Activated CD8-positive, alpha-beta T cell treated with anti-CD3 and anti-CD28 coated beads for 36 hours (primary cell): ENCODE results near the gene CALML3. TPM values are rescaled to one million over a fixed set of nuclear protein-coding genes. Genes with fewer than 3 reads are reported as not detected.
"Not testable (repeated sequence)": the region's sequence is repeated elsewhere in the genome, so short reads cannot be mapped to it uniquely, and the experiment has no call there.

Experiments
- ATAC-seq: fragments of 200-7000 bp; cut with Tn5 transposase; one replicate; pipeline ENCODE4 v1.10.0; 2021; ENCODE audit warnings: mild to moderate bottlenecking, moderate library complexity
- CTCF ChIA-PET: fragments of 350-600 bp; sonication (Branson Sonifier 250); formaldehyde crosslinking; loops from one replicate; lab custom pipeline; 2021; ENCODE audit warnings: antibody characterized with exemption; lab: Charles Lee
- POLR2A ChIA-PET: fragments of 350-600 bp; sonication (Branson Sonifier 250); formaldehyde crosslinking; loops from one replicate; lab custom pipeline; 2021; ENCODE audit warnings: antibody characterized with exemption; lab: Charles Lee
- DNase-seq: peaks from one replicate; pipeline ENCODE4 v3.0.0-alpha.2; 2020
- H3K27ac Mint-ChIP-seq: one replicate; pipeline ENCODE4 v1.8.0; 2021; ENCODE audit warnings: mild to moderate bottlenecking, mixed read lengths
- H3K27me3 Mint-ChIP-seq: one replicate; pipeline ENCODE4 v1.8.0; 2021; ENCODE audit warnings: mixed read lengths
- H3K36me3 Mint-ChIP-seq: one replicate; pipeline ENCODE4 v1.8.0; 2021; ENCODE audit warnings: low read depth, mixed read lengths
- H3K4me1 Mint-ChIP-seq: one replicate; pipeline ENCODE4 v1.8.0; 2021; ENCODE audit warnings: low read depth, mixed read lengths
- H3K4me3 Mint-ChIP-seq: one replicate; pipeline ENCODE4 v1.8.0; 2021; ENCODE audit warnings: mild to moderate bottlenecking, moderate library complexity, mixed read lengths
- H3K9me3 Mint-ChIP-seq: one replicate; pipeline ENCODE4 v1.8.0; 2021; ENCODE audit warnings: mixed read lengths
- CTCF ChIP-seq: fragments of 200-600 bp; IDR thresholded peaks from one replicate; pipeline ENCODE4 v1.8.0; 2022; ENCODE audit warnings: antibody characterized with exemption, mild to moderate bottlenecking
- intact Hi-C: fragments of 100-400 bp; cut with micrococcal nuclease; formaldehyde crosslinking; loops from one replicate; pipeline ENCODE4 v1.10.0; 2022
- total RNA-seq, 2 experiments: library from RNA; stranded (reverse); gene quantifications; one replicate each; pipeline ENCODE4 v1.2.3, GENCODE V29; 2021

Gene CALML3
- total RNA-seq: not detected

GRCh38 chr10:5524641-5525560, at the start of gene CALML3:
Gene CALML3 (plus strand): TSS chr10:5524961. CDS start chr10:5525086, 125 bp downstream.
- DNase-seq (no peak), ATAC-seq (no peak)
- H3K27me3 Mint-ChIP-seq: peaks cover 3% of the 10 kb centered on the region
- H3K4me3 Mint-ChIP-seq: no peak within 1 kb of the TSS
- no peaks in the 10 kb centered on the region for H3K4me1 Mint-ChIP-seq
- no peak within 1 kb of the TSS for H3K27ac Mint-ChIP-seq
- ChIA-PET POLR2A (no interaction called here), CTCF (no interaction called here)
- intact Hi-C loops: no loop called here
- TF ChIP-seq CTCF: no peak
- H3K36me3 Mint-ChIP-seq: no peaks in the 10 kb centered on the region
- no peaks in the 10 kb centered on the region for H3K9me3 Mint-ChIP-seq

DNA sequence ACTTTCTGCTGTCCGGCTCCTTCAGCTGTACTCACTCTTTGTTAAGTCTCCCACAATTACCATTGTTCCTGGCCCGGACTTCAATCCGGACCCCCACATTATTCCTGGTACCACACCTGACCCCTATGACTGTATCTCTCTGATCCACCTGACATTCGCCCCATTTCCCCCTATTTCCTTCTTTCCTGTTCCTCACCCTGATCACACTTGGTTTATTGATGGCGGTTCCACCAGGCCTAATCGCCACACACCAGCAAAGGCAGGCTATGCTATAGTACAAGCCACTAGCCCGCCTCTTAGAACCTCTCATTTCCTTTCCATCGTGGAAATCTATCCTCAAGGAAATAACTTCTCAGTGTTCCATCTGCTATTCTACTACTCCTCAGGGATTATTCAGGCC, 49.7 kb upstream of the CALML3 start:
- H3K36me3 Mint-ChIP-seq, H3K27me3 Mint-ChIP-seq, H3K27ac Mint-ChIP-seq, POLR2A ChIA-PET, DNase-seq, ATAC-seq, intact Hi-C loops, H3K4me1 Mint-ChIP-seq, H3K9me3 Mint-ChIP-seq, CTCF ChIA-PET, H3K4me3 Mint-ChIP-seq: not testable (repeated sequence)

DNA sequence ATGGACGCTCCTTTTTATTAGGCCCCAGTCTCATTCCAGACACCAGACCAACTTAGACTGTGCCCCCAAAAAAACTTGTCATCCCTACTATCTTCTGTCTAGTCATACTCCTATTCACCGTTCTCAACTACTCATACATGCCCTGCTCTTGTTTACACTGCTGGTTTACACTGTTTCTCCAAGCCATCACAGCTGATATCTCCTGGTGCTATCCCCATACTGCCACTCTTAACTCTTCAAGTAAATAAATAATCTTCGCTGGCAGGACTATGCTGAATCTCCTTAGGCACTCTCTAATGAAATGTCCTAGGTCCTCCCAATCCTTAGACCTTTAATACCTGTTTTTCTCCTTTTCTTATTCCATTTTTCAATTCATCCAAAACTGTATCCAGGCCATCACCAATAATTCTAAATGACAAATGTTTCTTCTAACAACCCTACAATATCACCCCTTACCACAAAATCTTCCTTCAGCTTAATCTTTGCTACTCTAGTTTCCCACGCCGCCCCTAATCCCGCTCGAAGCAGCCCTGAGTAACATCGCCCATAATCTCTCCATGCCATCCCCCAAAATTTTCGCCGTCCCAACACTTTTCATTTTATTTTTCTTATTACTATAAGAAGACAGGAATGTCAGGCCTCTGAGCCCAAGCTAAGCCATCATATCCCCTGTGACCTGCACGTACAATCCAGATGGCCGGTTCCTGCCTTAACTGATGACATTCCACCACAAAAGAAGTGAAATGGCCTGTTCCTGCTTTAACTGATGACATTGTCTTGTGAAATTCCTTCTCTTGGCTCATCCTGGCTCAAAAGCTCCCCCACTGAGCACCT, 48.6 kb upstream of the CALML3 start:
- H3K27ac Mint-ChIP-seq, CTCF ChIA-PET, H3K36me3 Mint-ChIP-seq, H3K9me3 Mint-ChIP-seq, H3K4me1 Mint-ChIP-seq, H3K4me3 Mint-ChIP-seq, POLR2A ChIA-PET, ATAC-seq, intact Hi-C loops, H3K27me3 Mint-ChIP-seq, DNase-seq: not testable (repeated sequence)

GRCh38 chr10:5476918-5477525, 47.7 kb upstream of the CALML3 start:
- Mint-ChIP-seq H3K4me3 (no peak overlapping the region), H3K27me3 (no peaks in the 10 kb centered on the region), H3K27ac (no peak overlapping the region), H3K36me3 (no peaks in the 10 kb centered on the region), H3K9me3 (no peaks in the 10 kb centered on the region), H3K4me1 (peaks cover 2% of the 10 kb centered on the region)
- intact Hi-C loops: no loop called here
- TF ChIP-seq CTCF: no peak
- no peak for ATAC-seq
- ChIA-PET CTCF (interaction anchor here (2.3 kb wide), 1 partner anchor 146 kb away, joined by 7 read pairs; no protein-coding TSS in a partner anchor), POLR2A (no interaction called here)
- no peak for DNase-seq

DNA sequence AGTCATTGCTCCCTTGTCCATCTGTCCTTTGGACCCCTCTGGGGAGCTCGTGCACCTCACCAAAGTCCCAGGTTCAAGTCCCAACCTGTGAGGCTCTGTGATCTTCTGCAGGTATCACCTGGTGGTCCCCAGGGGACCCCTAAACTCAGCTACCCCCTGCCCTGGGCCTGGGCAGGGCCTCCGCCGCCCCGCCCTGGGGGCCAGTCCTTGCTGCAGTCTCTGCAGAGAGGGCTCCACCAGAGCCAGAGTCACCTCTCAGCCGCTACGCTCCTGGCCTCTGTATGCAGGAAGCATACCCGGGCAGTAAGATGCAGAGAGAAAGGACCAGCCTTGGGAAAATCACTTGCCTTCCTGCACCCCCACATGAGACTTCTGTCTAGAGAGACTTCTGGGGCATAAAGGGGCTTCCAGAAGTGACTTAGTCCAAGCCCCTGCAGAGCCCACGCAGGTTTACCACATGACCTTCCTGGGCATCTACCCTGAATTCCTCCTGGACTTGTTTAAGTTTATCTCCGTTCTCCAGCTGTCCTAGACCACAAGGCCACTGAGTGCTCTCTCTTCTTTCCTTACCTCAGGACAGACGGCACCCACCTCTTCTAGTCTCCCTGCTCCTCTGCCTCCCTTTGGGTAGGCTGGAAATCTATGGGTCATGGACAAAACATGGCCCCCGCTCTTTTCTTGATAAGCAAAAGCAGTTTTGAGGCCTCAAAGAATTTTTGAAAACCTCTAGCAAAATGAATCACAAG, 46.6 kb upstream of the CALML3 start:
- ChIA-PET POLR2A (no interaction called here), CTCF (interaction anchor here (1.9 to 2.3 kb wide), 2 partner anchors 12 to 145 kb away, joined by 4 to 7 read pairs; no protein-coding TSS in a partner anchor)
- ATAC-seq (no peak), DNase-seq (no peak)
- Mint-ChIP-seq H3K4me3 (no peak overlapping the region), H3K9me3 (no peaks in the 10 kb centered on the region), H3K4me1 (peaks cover 2% of the 10 kb centered on the region), H3K27me3 (no peaks in the 10 kb centered on the region), H3K36me3 (no peaks in the 10 kb centered on the region), H3K27ac (no peak overlapping the region)
- intact Hi-C loops: no loop called here
- no peak for TF ChIP-seq CTCF
